ENCODE data around the gene JPH4.

The JPH4 gene

DNA sequence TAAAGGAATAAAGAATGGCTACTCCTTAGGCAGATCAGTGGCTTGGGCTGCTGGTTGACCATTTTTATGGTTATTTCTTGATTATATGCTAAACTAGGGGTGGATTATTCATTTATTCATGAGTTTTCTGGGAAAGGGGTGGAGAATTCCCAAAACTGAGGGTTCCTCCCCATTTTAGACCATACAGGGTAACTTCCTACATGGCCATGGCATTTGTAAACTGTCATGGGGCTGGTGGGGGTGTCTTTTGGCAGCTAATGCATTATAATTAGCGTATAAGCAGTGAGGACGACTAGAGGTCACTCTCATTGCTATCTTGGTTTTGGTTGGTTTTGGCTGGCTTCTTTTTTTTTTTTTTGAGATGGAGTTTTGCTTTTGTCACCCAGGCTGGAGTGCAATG lies 25.6 kb upstream of the JPH4 start:
- TF ChIP-seq ZC3H10 (CRISPR knock-in tag; IDR thresholded peaks at IDR 0.05) (no peak), ZFP3 (CRISPR knock-in tag; IDR thresholded peaks at IDR 0.05) (no peak), TCF4 (CRISPR knock-in tag; IDR thresholded peaks at IDR 0.05; ENCODE audit: borderline replicate concordance) (no peak), RARB (CRISPR knock-in tag; IDR thresholded peaks at IDR 0.05) (no peak), OSR1 (CRISPR knock-in tag; IDR thresholded peaks at IDR 0.05) (no peak), GLIS3 (CRISPR knock-in tag; IDR thresholded peaks at IDR 0.05) (no peak), SNAI2 (CRISPR knock-in tag; IDR thresholded peaks at IDR 0.05) (no peak), TOX (CRISPR knock-in tag; IDR thresholded peaks at IDR 0.05; ENCODE audit: borderline replicate concordance) (no peak), ZNF70 (CRISPR knock-in tag; IDR thresholded peaks at IDR 0.05) (no peak), ZFP30 (CRISPR knock-in tag; IDR thresholded peaks at IDR 0.05) (no peak), ESRRG (CRISPR knock-in tag; IDR thresholded peaks at IDR 0.05) (no peak)
- TF ChIP-seq, protein P1, sequence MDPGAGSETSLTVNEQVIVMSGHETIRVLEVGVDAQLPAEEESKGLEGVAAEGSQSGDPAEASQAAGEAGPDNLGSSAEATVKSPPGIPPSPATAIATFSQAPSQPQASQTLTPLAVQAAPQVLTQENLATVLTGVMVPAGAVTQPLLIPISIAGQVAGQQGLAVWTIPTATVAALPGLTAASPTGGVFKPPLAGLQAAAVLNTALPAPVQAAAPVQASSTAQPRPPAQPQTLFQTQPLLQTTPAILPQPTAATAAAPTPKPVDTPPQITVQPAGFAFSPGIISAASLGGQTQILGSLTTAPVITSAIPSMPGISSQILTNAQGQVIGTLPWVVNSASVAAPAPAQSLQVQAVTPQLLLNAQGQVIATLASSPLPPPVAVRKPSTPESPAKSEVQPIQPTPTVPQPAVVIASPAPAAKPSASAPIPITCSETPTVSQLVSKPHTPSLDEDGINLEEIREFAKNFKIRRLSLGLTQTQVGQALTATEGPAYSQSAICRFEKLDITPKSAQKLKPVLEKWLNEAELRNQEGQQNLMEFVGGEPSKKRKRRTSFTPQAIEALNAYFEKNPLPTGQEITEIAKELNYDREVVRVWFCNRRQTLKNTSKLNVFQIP (CRISPR knock-in tag; IDR thresholded peaks at IDR 0.05; ENCODE audit: borderline replicate concordance, low read depth) = no peak
- TF ChIP-seq, protein P2, sequence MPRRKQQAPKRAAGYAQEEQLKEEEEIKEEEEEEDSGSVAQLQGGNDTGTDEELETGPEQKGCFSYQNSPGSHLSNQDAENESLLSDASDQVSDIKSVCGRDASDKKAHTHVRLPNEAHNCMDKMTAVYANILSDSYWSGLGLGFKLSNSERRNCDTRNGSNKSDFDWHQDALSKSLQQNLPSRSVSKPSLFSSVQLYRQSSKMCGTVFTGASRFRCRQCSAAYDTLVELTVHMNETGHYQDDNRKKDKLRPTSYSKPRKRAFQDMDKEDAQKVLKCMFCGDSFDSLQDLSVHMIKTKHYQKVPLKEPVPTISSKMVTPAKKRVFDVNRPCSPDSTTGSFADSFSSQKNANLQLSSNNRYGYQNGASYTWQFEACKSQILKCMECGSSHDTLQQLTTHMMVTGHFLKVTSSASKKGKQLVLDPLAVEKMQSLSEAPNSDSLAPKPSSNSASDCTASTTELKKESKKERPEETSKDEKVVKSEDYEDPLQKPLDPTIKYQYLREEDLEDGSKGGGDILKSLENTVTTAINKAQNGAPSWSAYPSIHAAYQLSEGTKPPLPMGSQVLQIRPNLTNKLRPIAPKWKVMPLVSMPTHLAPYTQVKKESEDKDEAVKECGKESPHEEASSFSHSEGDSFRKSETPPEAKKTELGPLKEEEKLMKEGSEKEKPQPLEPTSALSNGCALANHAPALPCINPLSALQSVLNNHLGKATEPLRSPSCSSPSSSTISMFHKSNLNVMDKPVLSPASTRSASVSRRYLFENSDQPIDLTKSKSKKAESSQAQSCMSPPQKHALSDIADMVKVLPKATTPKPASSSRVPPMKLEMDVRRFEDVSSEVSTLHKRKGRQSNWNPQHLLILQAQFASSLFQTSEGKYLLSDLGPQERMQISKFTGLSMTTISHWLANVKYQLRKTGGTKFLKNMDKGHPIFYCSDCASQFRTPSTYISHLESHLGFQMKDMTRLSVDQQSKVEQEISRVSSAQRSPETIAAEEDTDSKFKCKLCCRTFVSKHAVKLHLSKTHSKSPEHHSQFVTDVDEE (CRISPR knock-in tag; IDR thresholded peaks at IDR 0.05) = no peak
- TF ChIP-seq, protein P3, sequence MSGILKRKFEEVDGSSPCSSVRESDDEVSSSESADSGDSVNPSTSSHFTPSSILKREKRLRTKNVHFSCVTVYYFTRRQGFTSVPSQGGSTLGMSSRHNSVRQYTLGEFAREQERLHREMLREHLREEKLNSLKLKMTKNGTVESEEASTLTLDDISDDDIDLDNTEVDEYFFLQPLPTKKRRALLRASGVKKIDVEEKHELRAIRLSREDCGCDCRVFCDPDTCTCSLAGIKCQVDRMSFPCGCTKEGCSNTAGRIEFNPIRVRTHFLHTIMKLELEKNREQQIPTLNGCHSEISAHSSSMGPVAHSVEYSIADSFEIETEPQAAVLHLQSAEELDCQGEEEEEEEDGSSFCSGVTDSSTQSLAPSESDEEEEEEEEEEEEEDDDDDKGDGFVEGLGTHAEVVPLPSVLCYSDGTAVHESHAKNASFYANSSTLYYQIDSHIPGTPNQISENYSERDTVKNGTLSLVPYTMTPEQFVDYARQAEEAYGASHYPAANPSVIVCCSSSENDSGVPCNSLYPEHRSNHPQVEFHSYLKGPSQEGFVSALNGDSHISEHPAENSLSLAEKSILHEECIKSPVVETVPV (CRISPR knock-in tag; IDR thresholded peaks at IDR 0.05) = no peak
- TF ChIP-seq, protein P4, sequence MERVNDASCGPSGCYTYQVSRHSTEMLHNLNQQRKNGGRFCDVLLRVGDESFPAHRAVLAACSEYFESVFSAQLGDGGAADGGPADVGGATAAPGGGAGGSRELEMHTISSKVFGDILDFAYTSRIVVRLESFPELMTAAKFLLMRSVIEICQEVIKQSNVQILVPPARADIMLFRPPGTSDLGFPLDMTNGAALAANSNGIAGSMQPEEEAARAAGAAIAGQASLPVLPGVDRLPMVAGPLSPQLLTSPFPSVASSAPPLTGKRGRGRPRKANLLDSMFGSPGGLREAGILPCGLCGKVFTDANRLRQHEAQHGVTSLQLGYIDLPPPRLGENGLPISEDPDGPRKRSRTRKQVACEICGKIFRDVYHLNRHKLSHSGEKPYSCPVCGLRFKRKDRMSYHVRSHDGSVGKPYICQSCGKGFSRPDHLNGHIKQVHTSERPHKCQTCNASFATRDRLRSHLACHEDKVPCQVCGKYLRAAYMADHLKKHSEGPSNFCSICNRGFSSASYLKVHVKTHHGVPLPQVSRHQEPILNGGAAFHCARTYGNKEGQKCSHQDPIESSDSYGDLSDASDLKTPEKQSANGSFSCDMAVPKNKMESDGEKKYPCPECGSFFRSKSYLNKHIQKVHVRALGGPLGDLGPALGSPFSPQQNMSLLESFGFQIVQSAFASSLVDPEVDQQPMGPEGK (CRISPR knock-in tag; IDR thresholded peaks at IDR 0.05; ENCODE audit: borderline replicate concordance) = no peak
- TF ChIP-seq, protein P5, sequence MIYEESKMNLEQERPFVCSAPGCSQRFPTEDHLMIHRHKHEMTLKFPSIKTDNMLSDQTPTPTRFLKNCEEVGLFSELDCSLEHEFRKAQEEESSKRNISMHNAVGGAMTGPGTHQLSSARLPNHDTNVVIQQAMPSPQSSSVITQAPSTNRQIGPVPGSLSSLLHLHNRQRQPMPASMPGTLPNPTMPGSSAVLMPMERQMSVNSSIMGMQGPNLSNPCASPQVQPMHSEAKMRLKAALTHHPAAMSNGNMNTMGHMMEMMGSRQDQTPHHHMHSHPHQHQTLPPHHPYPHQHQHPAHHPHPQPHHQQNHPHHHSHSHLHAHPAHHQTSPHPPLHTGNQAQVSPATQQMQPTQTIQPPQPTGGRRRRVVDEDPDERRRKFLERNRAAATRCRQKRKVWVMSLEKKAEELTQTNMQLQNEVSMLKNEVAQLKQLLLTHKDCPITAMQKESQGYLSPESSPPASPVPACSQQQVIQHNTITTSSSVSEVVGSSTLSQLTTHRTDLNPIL (CRISPR knock-in tag; IDR thresholded peaks at IDR 0.05; ENCODE audit: low read depth) = no peak
- ATAC-seq = no peak

DNA sequence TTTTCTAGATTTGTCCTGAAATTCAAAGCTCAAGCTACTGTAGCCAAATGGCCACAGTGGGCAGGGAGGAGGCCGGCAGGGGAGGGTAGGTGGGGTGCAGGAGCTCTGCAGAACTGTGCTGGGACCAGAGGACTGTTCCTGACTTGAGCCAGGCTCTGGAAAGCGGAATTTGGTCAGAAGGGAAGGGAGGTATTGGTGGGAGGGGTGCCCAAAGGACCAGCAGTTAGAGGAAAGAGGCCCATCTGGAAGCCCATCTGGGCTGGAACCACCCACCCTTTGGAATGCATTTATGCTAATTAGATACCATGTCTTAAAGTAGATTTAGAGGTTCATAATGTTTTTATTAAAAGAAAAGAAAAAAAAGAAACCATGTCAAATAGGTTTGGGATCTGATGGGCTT lies 24.5 kb upstream of the JPH4 start:
- TF ChIP-seq, protein P4 (CRISPR knock-in tag; IDR thresholded peaks at IDR 0.05; ENCODE audit: borderline replicate concordance) = no peak
- ATAC-seq = no peak

DNA sequence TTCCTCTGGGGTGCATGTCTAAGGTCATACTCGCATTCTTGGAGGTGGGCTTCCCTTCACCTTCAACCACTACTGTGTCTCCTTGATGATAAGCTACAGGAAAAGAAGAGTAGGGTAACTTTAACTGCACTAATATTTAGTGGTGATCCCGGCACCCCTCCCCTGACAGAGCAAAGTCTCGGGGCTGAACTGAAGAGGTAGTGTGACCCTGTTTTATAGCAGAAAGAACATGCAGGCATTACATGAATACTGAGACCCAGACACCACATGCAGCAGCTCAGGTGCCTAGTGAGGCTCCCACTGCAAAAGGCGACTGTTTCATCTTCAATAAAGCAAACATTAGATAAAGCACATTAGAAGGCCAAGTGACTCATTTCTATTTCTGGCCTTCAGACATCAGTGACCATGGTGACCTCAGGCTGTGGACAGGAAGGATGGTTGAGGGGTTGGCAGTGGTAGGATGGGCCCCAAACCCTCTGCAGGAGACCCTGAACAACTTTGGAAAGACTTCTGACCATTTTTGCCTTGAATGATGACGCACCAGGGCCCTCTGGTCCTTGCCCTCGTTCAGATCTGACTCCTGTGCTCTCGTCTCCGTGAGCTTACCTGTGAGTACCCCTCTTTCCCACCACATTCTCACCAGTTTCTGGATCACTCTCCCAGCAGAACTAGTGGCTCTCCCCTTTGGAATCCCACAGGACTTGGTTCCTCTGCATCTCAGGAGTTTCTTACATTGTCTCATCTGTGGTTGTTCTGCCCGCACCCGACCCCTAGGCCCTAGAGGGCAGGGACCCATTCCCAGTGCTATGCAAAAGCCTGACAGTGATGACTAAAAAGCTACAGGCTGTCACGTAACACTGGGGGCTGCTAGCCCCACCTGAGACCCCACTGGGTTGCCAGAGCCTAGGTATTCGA lies 23.8 kb upstream of the JPH4 start:
- TF ChIP-seq PPARA (CRISPR knock-in tag; IDR thresholded peaks at IDR 0.05; ENCODE audit: borderline replicate concordance) = no peak
- TF ChIP-seq ESRRG (CRISPR knock-in tag; IDR thresholded peaks at IDR 0.05) = no peak
- no peak for TF ChIP-seq GLIS3 (CRISPR knock-in tag; IDR thresholded peaks at IDR 0.05)
- no peak for TF ChIP-seq TOX (CRISPR knock-in tag; IDR thresholded peaks at IDR 0.05; ENCODE audit: borderline replicate concordance)
- no peak for TF ChIP-seq ZFP3 (CRISPR knock-in tag; IDR thresholded peaks at IDR 0.05)
- TF ChIP-seq CSDC2 (CRISPR knock-in tag; IDR thresholded peaks at IDR 0.05) = no peak
- no peak for TF ChIP-seq ZFP30 (CRISPR knock-in tag; IDR thresholded peaks at IDR 0.05)
- no peak for ATAC-seq
